ENCODE measurements around the gene GRK5.
A peak's percentile ranks its signal among the peaks of the same experiment; 100 is the strongest.
"Not testable (repeated sequence)": the region's sequence is repeated elsewhere in the genome, so short reads cannot be mapped to it uniquely, and the experiment has no call there.

The GRK5 gene

GRCh38 chr10:119275085-119275484 is 67.7 kb downstream of the GRK5 start:
- Mint-ChIP-seq H3K4me1 (ENCODE audit: low read depth) (peaks cover 53% of the 10 kb centered on the region), H3K27ac (no peak overlapping the region), H3K9me3 (no peaks in the 10 kb centered on the region), H3K27me3 (ENCODE audit: low read depth) (no peaks in the 10 kb centered on the region), H3K4me3 (no peak overlapping the region), H3K36me3 (ENCODE audit: low read depth) (peaks cover 11% of the 10 kb centered on the region)

- not testable (repeated sequence) for H3K9me3 Mint-ChIP-seq; H3K4me3 Mint-ChIP-seq; H3K27me3 Mint-ChIP-seq (ENCODE audit: low read depth); H3K27ac Mint-ChIP-seq
- Mint-ChIP-seq H3K4me1 (ENCODE audit: low read depth) (peaks cover 51% of the 10 kb centered on the region), H3K36me3 (ENCODE audit: low read depth) (peaks cover 11% of the 10 kb centered on the region)
Observed at GRCh38 chr10:119276194-119276593, 68.8 kb downstream of the GRK5 start.

- no peak overlapping the region for H3K27ac Mint-ChIP-seq
- H3K9me3 Mint-ChIP-seq, result no peaks in the 10 kb centered on the region
- peaks cover 43% of the 10 kb centered on the region for H3K4me1 Mint-ChIP-seq (ENCODE audit: low read depth)
- peaks cover 10% of the 10 kb centered on the region for H3K36me3 Mint-ChIP-seq (ENCODE audit: low read depth)
- H3K27me3 Mint-ChIP-seq (ENCODE audit: low read depth), result no peaks in the 10 kb centered on the region
- H3K4me3 Mint-ChIP-seq, result no peak overlapping the region
Observed at GRCh38 chr10:119278126-119278709, 70.8 kb downstream of the GRK5 start.

GRCh38 chr10:119279441-119279840 is 72.1 kb downstream of the GRK5 start:
- no peak overlapping the region for H3K4me3 Mint-ChIP-seq
- no peaks in the 10 kb centered on the region for H3K27me3 Mint-ChIP-seq (ENCODE audit: low read depth)
- H3K9me3 Mint-ChIP-seq, result no peaks in the 10 kb centered on the region
- H3K27ac Mint-ChIP-seq, result peak overlapping the region; percentile 70
- H3K36me3 Mint-ChIP-seq (ENCODE audit: low read depth), result peaks cover 9% of the 10 kb centered on the region
- peaks cover 48% of the 10 kb centered on the region for H3K4me1 Mint-ChIP-seq (ENCODE audit: low read depth)

GRCh38 chr10:119281581-119282071 is 74.3 kb downstream of the GRK5 start:
- H3K36me3 Mint-ChIP-seq (ENCODE audit: low read depth), result peaks cover 10% of the 10 kb centered on the region
- no peaks in the 10 kb centered on the region for H3K27me3 Mint-ChIP-seq (ENCODE audit: low read depth)
- no peak overlapping the region for H3K27ac Mint-ChIP-seq
- no peaks in the 10 kb centered on the region for H3K9me3 Mint-ChIP-seq
- peaks cover 56% of the 10 kb centered on the region for H3K4me1 Mint-ChIP-seq (ENCODE audit: low read depth)
- no peak overlapping the region for H3K4me3 Mint-ChIP-seq

- H3K27ac Mint-ChIP-seq, result peak overlapping the region; percentile 27
- no peak overlapping the region for H3K4me3 Mint-ChIP-seq
- H3K9me3 Mint-ChIP-seq, result no peaks in the 10 kb centered on the region
- H3K4me1 Mint-ChIP-seq (ENCODE audit: low read depth), result peaks cover 61% of the 10 kb centered on the region
- peaks cover 10% of the 10 kb centered on the region for H3K36me3 Mint-ChIP-seq (ENCODE audit: low read depth)
- H3K27me3 Mint-ChIP-seq (ENCODE audit: low read depth), result no peaks in the 10 kb centered on the region
Observed at GRCh38 chr10:119282446-119282845, 75.1 kb downstream of the GRK5 start.

GRCh38 chr10:119283387-119283786 is 76.0 kb downstream of the GRK5 start:
- H3K36me3 Mint-ChIP-seq (ENCODE audit: low read depth), result peaks cover 6% of the 10 kb centered on the region
- no peaks in the 10 kb centered on the region for H3K27me3 Mint-ChIP-seq (ENCODE audit: low read depth)
- peak overlapping the region; percentile 71 for H3K4me3 Mint-ChIP-seq
- peaks cover 65% of the 10 kb centered on the region for H3K4me1 Mint-ChIP-seq (ENCODE audit: low read depth)
- peak overlapping the region; percentile 89 for H3K27ac Mint-ChIP-seq
- H3K9me3 Mint-ChIP-seq, result no peaks in the 10 kb centered on the region

- peaks cover 69% of the 10 kb centered on the region for H3K4me1 Mint-ChIP-seq (ENCODE audit: low read depth)
- peak overlapping the region; percentile 71 for H3K4me3 Mint-ChIP-seq
- no peaks in the 10 kb centered on the region for H3K9me3 Mint-ChIP-seq
- no peaks in the 10 kb centered on the region for H3K27me3 Mint-ChIP-seq (ENCODE audit: low read depth)
- peaks cover 8% of the 10 kb centered on the region for H3K36me3 Mint-ChIP-seq (ENCODE audit: low read depth)
- H3K27ac Mint-ChIP-seq, result peak overlapping the region; percentile 89
Observed at GRCh38 chr10:119283818-119284217, 76.4 kb downstream of the GRK5 start.

- H3K9me3 Mint-ChIP-seq, result no peaks in the 10 kb centered on the region
- H3K4me1 Mint-ChIP-seq (ENCODE audit: low read depth), result peaks cover 71% of the 10 kb centered on the region
- peak overlapping the region; percentile 55 for H3K4me3 Mint-ChIP-seq
- H3K27ac Mint-ChIP-seq, result peak overlapping the region; percentile 81
- H3K36me3 Mint-ChIP-seq (ENCODE audit: low read depth), result peaks cover 8% of the 10 kb centered on the region
- no peaks in the 10 kb centered on the region for H3K27me3 Mint-ChIP-seq (ENCODE audit: low read depth)
Observed at GRCh38 chr10:119284679-119285096, 77.3 kb downstream of the GRK5 start.

- Mint-ChIP-seq H3K4me3 (peak overlapping the region; percentile 55), H3K27ac (peak overlapping the region; percentile 81), H3K9me3 (no peaks in the 10 kb centered on the region), H3K4me1 (ENCODE audit: low read depth) (peaks cover 74% of the 10 kb centered on the region), H3K27me3 (ENCODE audit: low read depth) (no peaks in the 10 kb centered on the region), H3K36me3 (ENCODE audit: low read depth) (peaks cover 12% of the 10 kb centered on the region)
Observed at GRCh38 chr10:119285495-119286267, 78.3 kb downstream of the GRK5 start.

- peaks cover 14% of the 10 kb centered on the region for H3K36me3 Mint-ChIP-seq (ENCODE audit: low read depth)
- H3K27me3 Mint-ChIP-seq (ENCODE audit: low read depth), result no peaks in the 10 kb centered on the region
- peak overlapping the region; percentile 81 for H3K27ac Mint-ChIP-seq
- H3K4me1 Mint-ChIP-seq (ENCODE audit: low read depth), result peaks cover 75% of the 10 kb centered on the region
- peak overlapping the region; percentile 55 for H3K4me3 Mint-ChIP-seq
- H3K9me3 Mint-ChIP-seq, result no peaks in the 10 kb centered on the region
Observed at GRCh38 chr10:119286516-119286915, 79.1 kb downstream of the GRK5 start.

- no peaks in the 10 kb centered on the region for H3K9me3 Mint-ChIP-seq
- peaks cover 15% of the 10 kb centered on the region for H3K36me3 Mint-ChIP-seq (ENCODE audit: low read depth)
- H3K27ac Mint-ChIP-seq, result peak overlapping the region; percentile 81
- no peaks in the 10 kb centered on the region for H3K27me3 Mint-ChIP-seq (ENCODE audit: low read depth)
- H3K4me1 Mint-ChIP-seq (ENCODE audit: low read depth), result peaks cover 75% of the 10 kb centered on the region
- peak overlapping the region; percentile 15 for H3K4me3 Mint-ChIP-seq
Observed at GRCh38 chr10:119286983-119287633, 79.7 kb downstream of the GRK5 start.

- Mint-ChIP-seq H3K4me1 (ENCODE audit: low read depth) (peaks cover 81% of the 10 kb centered on the region), H3K4me3 (no peak overlapping the region), H3K36me3 (ENCODE audit: low read depth) (peaks cover 17% of the 10 kb centered on the region), H3K27me3 (ENCODE audit: low read depth) (no peaks in the 10 kb centered on the region), H3K27ac (peak overlapping the region; percentile 86), H3K9me3 (no peaks in the 10 kb centered on the region)
Observed at GRCh38 chr10:119288574-119289001, 81.2 kb downstream of the GRK5 start.

GRCh38 chr10:119289227-119289920 is 82.0 kb downstream of the GRK5 start:
- Mint-ChIP-seq H3K4me3 (peak overlapping the region; percentile 66), H3K4me1 (ENCODE audit: low read depth) (peaks cover 78% of the 10 kb centered on the region), H3K27ac (peak overlapping the region; percentile 86)

More at GRCh38 chr10:119289227-119289920, 82.0 kb downstream of the GRK5 start:
- H3K9me3 Mint-ChIP-seq, result no peaks in the 10 kb centered on the region
- H3K36me3 Mint-ChIP-seq (ENCODE audit: low read depth), result peaks cover 17% of the 10 kb centered on the region
- H3K27me3 Mint-ChIP-seq (ENCODE audit: low read depth), result no peaks in the 10 kb centered on the region

Data from T-helper 1 cell treated with Interleukin-12 subunit alpha and Interleukin-12 subunit beta and Interleukin-4 antibody, amounts not matched to agents 30 μg/mL and 1 μg/mL, for 36 hours (primary cell).